Measurements from ENCODE around the gene CEACAM18. TPM values are rescaled to one million over a fixed set of nuclear protein-coding genes. Genes with fewer than 3 reads are reported as not detected.

Gene CEACAM18
- total and polyA plus RNA-seq, 2 experiments from 2014 or later = not detected

DNA sequence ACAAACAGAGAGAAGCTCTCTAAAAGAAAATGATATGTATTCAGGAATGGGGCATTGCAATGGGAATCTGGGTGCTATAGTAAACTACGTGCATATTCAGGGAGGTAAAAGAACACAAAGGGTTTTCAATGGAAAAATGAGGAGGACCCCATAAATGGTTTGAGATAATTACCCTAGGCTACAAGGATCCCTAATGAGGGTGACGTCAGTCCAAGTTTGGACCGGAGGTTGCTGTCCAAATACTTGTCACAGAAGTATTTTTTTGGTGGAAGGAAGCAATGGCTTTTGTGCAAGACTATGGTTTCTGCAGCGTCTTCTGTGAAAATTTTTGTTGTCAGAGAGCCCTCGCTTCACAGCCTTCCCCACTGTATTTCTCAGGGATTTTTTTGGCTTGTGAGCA lies 995 bp upstream of the CEACAM18 start:
- TF ChIP-seq, protein P1, sequence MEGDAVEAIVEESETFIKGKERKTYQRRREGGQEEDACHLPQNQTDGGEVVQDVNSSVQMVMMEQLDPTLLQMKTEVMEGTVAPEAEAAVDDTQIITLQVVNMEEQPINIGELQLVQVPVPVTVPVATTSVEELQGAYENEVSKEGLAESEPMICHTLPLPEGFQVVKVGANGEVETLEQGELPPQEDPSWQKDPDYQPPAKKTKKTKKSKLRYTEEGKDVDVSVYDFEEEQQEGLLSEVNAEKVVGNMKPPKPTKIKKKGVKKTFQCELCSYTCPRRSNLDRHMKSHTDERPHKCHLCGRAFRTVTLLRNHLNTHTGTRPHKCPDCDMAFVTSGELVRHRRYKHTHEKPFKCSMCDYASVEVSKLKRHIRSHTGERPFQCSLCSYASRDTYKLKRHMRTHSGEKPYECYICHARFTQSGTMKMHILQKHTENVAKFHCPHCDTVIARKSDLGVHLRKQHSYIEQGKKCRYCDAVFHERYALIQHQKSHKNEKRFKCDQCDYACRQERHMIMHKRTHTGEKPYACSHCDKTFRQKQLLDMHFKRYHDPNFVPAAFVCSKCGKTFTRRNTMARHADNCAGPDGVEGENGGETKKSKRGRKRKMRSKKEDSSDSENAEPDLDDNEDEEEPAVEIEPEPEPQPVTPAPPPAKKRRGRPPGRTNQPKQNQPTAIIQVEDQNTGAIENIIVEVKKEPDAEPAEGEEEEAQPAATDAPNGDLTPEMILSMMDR (IDR thresholded peaks at IDR 0.05; ENCODE audit: low read depth, low read length) = no peak
- H3K27me3 ChIP-seq = no peaks in the 10 kb centered on the region
- H3K27ac ChIP-seq = no peak overlapping the region
- no peak for DNase-seq (ENCODE audit: low read depth in 1 of 2, low spot score in 1 of 2)
- no peak overlapping the region for H3K4me3 ChIP-seq
- no peaks in the 10 kb centered on the region for H3K36me3 ChIP-seq
- no peaks in the 10 kb centered on the region for H3K9me3 ChIP-seq (ENCODE audit: low read depth)
- H3K4me1 ChIP-seq (ENCODE audit: low read depth) = no peaks in the 10 kb centered on the region

DNA sequence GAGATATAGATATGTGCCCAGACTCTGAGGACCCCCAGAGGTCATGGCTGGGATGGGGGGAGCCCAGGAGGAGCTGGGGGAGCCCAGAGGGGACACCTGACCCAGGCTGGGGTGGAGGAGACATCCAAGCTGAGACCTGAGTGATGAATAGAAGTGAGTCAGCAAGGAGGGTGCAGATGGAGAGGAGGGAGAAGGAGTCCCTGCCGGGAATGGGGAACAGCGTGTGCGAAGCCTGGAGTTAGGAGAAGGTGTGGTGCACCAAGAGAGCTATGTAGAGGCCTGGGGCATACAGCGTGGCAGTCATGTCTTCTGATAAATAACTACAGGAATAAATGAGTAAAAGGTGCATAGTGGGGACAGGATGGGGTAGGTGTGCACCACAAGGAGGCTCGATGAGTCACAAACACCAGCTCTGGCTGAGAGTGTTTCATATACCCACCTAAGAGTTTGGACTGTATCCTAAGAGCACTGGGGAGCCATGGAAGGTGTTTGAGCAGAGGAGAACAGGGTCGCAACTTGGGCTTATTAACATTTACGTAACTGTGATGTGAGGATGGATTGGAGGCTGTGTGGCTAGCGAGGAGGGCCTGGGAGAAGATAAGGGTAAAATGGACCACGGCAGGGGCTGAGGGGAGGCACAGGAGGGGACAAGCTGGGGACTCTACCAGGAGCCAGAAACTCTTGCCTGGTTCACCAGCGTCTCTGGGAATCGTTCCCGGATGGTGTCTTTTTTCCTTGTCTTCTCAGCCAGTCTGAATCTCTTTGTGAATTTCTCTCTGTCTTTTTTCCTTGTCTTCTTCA lies 1.4 kb downstream of the CEACAM18 start:
- Histone ChIP-seq H3K27ac (no peak overlapping the region), H3K36me3 (no peaks in the 10 kb centered on the region), H3K27me3 (no peaks in the 10 kb centered on the region), H3K4me1 (ENCODE audit: low read depth) (no peaks in the 10 kb centered on the region), H3K9me3 (ENCODE audit: low read depth) (no peaks in the 10 kb centered on the region), H3K4me3 (no peak overlapping the region)
- TF ChIP-seq, protein P1 (IDR thresholded peaks at IDR 0.05; ENCODE audit: low read depth, low read length) = no peak
- no peak for DNase-seq (ENCODE audit: low read depth in 1 of 2, low spot score in 1 of 2)

DNA sequence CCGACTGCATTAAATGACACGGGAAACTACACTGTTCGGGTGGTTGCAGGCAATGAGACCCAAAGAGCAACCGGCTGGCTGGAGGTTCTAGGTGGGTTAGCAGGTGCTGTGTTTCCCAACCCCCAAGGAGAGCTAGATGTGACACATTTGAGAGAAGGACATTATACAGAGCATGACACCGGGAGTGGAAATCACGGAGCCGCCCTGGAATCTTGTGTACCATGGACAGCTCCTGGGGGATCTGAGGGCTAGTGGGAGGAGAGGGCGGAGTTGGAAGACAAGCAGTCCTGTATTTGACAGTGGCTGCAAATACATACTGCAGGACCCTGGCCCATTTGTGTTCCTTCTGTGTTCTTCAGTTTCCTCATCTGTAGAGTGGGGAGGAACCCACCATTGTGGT lies 2.3 kb downstream of the CEACAM18 start:
- no peak overlapping the region for H3K27ac ChIP-seq
- peak; percentile 3 to 56 for DNase-seq (ENCODE audit: low read depth in 1 of 2, low spot score in 1 of 2)
- TF ChIP-seq, protein P1 (IDR thresholded peaks at IDR 0.05; ENCODE audit: low read depth, low read length) = no peak
- H3K9me3 ChIP-seq (ENCODE audit: low read depth) = no peaks in the 10 kb centered on the region
- H3K4me3 ChIP-seq = no peak overlapping the region
- H3K4me1 ChIP-seq (ENCODE audit: low read depth) = no peaks in the 10 kb centered on the region
- no peaks in the 10 kb centered on the region for H3K27me3 ChIP-seq
- no peaks in the 10 kb centered on the region for H3K36me3 ChIP-seq

DNA sequence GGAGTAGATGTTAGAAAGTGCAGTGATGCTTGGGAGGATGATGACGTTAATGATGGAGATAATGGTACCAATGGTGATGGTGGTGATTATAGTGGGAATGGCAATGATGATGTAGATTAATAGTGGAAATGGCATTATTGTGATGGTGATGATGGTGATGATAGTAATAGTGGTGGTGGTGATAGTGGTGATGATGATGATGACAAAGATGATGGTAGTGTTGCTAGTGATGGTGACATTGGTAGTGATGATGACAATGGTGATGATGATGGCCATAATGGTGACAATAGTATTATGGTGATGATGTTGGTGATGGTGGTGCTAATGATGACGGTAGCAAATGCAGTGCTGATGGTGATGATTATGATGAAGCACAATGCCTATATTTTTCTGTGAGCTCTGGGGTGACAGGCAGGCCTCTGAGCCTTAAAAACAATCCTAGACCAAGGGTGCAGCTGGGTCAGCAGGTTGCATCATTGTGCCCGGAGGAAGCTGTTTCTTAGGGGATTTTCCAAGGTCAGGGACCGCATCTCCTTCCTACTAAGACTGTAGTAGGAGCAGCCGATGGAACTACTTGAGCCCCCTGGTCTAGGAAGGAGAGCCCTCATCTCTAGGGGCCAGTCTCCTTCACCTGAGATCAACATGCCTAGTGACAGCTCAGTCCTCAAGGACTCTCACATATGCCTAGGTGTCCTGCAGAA lies 7.8 kb downstream of the CEACAM18 start:
- no peak for DNase-seq (ENCODE audit: low read depth in 1 of 2, low spot score in 1 of 2)

DNA sequence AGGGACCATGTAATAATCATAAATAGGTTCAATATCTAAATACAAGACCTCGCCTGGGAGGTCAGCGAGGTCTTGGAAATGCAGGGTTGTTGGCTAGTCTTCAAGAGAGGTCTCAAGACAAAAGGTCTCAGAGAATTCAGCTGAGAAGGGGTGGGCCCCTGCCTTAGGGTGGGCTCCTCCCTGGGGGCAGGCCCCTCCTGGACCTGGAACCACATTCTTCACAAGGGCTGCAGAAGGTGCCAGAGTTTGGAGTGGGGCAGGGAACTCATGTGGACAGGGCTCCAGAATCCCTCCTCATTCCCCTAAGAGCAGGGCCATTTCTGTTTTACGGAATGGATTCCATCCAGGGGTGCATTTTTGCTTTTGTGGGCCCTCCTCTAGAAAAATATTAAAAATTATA lies 10.2 kb downstream of the CEACAM18 start:
- H3K27me3 ChIP-seq = no peaks in the 10 kb centered on the region
- H3K36me3 ChIP-seq = no peaks in the 10 kb centered on the region

More for the DNA sequence above, 7.8 kb downstream of the CEACAM18 start:
- no peaks in the 10 kb centered on the region for H3K4me1 ChIP-seq (ENCODE audit: low read depth)
- peaks cover 3% of the 10 kb centered on the region for H3K9me3 ChIP-seq (ENCODE audit: low read depth)
- H3K27me3 ChIP-seq = no peaks in the 10 kb centered on the region
- TF ChIP-seq, protein P1 (IDR thresholded peaks at IDR 0.05; ENCODE audit: low read depth, low read length) = no peak
- no peaks in the 10 kb centered on the region for H3K36me3 ChIP-seq
- no peak overlapping the region for H3K27ac ChIP-seq
- H3K4me3 ChIP-seq = no peak overlapping the region

More for the DNA sequence above, 10.2 kb downstream of the CEACAM18 start:
- Histone ChIP-seq H3K9me3 (ENCODE audit: low read depth) (peaks cover 3% of the 10 kb centered on the region), H3K4me3 (no peak overlapping the region), H3K27ac (no peak overlapping the region), H3K4me1 (ENCODE audit: low read depth) (no peaks in the 10 kb centered on the region)
- no peak for DNase-seq (ENCODE audit: low read depth in 1 of 2, low spot score in 1 of 2)
- TF ChIP-seq, protein P1 (IDR thresholded peaks at IDR 0.05; ENCODE audit: low read depth, low read length) = no peak

Measured in cardiac muscle cell (in vitro differentiated cells and primary cell).